HG03439 (cell line): ENCODE data around the gene BEAN1.
"Not testable (repeated sequence)": the region's sequence is repeated elsewhere in the genome, so short reads cannot be mapped to it uniquely, and the experiment has no call there.

Source experiments
- ATAC-seq: cut with Tn5 transposase; IDR thresholded peaks from one replicate; pipeline ENCODE4 v1.9.1; 2021; ENCODE audit warnings: mild to moderate bottlenecking, moderate library complexity; ENCODE audit not compliant: unreplicated experiment

BEAN1 gene

GRCh38 chr16:66440271-66440802 is 13.2 kb downstream of the BEAN1 start:
- ATAC-seq = no peak

DNA sequence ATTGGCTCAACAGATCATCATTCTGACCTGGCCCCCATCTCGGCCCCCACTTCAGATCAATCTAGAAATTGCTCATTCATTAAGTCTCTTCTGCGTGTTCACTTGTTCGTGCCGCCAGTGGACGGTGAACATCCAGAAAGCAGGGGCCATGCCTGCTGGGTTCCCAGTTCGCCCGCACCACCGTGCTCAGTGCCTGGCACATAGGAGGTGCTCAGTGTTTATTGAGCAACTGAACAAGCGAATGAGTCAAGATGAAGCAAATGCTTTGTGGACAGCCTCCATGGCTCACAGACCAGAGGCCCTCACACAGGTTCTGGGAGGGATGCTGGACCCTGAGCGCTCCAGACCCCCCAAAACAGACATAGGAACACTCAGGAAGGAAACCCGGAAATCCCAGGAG is 13.9 kb downstream of the BEAN1 start:
- no peak for ATAC-seq

GRCh38 chr16:66441586-66442375 is 14.7 kb downstream of the BEAN1 start:
- ATAC-seq = no peak

- no peak for ATAC-seq
Observed at GRCh38 chr16:66442502-66443268, 15.6 kb downstream of the BEAN1 start.

DNA sequence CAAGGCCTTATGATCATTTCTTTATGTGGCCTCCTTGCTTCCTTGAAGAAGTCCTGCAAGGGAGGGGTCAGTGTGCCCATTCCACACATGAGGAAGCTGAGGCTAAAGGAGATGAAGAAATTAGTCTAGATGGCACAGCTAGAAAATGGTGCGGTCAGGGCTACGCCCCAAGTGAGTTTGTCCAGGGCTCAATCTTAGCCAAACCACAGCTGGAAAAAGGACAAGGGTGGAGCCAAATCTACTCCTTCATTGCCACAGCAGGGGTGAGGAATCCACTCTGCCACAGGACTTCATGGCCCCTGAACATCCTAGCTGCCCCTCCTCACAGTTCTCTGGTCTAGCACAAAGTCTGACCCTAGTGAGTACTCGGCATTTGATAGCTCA is 16.2 kb downstream of the BEAN1 start:
- ATAC-seq = no peak

DNA sequence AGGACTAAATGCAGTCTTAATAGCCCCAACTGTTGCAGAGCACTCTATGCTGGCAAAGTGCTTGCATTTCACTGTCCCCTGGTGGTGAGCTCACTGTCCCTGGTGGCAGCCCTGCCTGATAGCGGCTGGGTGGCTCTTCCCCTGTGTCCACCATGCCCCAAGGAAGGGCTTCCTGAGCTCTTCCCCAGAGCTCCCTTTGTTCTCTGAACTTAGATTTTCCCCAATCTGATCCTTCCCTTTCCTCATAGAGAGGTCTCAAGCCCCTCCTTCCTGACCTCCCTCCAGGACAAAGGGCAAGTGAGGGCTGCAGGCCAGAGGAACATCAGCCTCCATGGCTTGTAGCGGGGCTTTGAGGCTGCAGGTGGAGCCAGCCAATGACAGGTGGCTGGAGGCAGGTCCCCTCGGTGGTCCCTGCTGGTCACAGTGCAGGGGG is 17.0 kb downstream of the BEAN1 start:
- no peak for ATAC-seq

DNA sequence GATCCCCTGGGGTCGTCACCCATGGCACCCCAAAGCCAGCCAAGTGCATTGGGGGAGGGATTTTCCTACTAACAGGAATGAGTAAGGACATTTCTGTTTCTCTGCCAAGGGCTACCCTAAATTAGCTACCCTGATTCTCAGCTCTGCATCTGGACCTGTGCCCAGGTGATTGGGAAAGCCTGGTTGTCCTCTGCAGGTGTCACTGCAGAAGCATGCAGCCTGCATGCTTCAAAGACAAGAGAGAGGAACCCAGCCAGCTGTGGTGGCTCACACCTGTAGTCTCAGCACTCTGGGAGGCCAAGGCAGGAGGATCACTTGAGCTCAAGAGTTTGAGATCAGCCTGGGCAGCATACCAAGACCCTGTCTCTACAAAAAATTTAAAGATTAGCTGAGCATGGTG is 19.6 kb downstream of the BEAN1 start:
- ATAC-seq = no peak

GRCh38 chr16:66447491-66447890 is 20.4 kb downstream of the BEAN1 start:
- no peak for ATAC-seq

- ATAC-seq = no peak
Observed at GRCh38 chr16:66451548-66451947, 24.5 kb downstream of the BEAN1 start.

GRCh38 chr16:66453230-66453629 is 26.1 kb downstream of the BEAN1 start:
- ATAC-seq = not testable (repeated sequence)

DNA sequence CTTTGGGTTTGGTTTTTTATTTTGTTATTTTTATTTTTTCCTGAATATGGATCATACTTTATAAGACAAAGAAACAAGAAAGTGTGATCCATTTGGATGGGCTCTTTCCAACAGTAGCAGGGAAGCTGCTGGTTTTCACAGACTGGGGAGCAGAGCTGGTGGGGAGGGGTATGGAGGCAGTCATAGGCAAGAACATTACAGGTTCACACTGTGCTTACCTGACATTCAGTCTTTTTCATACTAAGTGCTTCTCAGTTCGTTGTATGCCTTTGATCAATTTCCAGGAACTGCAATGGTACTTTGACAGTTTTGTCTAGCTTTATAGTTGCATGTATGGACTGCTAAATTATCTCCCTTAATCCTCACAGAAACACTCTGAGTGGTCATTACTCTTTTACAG is 27.7 kb downstream of the BEAN1 start:
- no peak for ATAC-seq

DNA sequence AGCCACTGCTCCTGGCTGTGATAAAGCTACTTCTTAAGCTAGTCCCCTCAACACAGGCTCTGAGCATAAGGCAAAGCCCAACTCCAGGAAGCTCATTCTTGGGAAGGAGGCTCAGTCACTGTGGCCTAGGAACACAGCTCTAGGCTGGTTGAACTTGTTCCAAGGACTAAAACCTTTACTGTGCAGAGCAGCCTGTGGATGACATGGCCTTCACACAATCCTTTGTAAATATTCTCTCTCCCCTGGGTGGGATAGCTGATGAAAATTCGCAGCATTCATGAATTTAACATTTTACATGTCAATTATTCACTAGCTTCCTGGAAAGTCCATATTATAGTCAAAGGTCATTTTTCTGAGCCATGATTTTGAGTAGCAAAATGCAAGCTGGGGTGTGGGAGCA is 28.9 kb downstream of the BEAN1 start:
- ATAC-seq = no peak

GRCh38 chr16:66457888-66458287 is 30.8 kb downstream of the BEAN1 start:
- no peak for ATAC-seq

DNA sequence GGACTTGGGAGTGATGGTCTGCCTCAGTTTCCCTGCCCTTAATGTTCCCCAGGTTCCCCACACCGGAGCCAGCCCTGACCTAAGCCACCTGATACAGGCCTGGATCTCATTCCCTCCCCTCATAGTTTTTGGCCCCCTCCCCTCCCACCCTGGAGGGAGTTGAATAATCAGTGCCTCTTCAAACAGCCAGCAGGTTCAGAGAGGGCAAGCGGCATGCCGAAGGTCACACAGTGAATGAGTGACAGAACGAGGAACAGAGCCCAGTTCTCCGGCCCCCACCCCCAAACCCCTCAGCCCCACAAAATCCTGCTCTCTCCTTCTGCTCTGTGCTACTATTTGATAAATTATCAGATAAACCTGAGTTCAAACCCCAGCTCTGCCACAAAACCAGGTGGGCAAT is 31.2 kb downstream of the BEAN1 start:
- ATAC-seq = no peak

DNA sequence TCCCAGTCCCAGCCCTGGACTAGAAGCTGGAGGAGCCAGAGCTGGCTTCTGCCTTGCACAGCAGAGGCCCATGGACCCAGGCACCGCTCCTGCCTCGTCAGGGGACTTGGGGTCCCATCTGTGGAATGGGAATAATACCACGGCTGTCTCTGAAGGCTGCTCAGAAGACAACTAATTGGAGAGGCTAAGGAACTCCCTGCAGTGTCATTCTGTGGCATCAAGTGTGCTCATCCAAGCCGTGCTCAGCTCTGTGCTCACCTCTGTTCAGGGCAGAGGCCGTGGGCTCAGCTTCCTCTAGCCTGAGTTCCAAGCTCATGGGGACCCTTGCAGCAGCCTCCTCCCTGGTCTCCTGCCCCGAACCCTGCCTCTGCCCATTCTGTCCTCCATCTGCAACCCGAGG is 31.8 kb downstream of the BEAN1 start:
- ATAC-seq = no peak

- no peak for ATAC-seq
Observed at GRCh38 chr16:66459878-66460277, 32.8 kb downstream of the BEAN1 start.

DNA sequence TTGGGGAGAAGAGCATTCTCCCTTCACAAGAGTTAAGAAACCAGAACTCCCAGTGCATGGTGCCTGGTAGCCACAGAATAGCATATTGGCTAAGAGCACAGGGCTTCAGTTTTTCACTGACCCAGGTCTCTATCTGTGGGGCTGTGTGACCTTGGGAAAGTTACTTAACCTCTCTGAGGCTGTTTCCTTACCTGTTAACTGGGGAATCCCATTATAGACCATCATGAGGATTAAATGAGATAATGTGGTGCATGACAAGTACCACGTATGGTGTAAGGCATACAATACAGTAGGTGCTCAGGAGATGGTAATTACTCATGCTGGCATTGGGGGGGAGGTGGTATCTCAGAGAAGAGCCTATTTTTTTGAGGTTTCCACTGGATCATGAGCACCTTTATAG is 33.6 kb downstream of the BEAN1 start:
- ATAC-seq = no peak

GRCh38 chr16:66462912-66463311 is 35.8 kb downstream of the BEAN1 start:
- ATAC-seq = no peak

- ATAC-seq = not testable (repeated sequence)
Observed at GRCh38 chr16:66465946-66466345, 38.9 kb downstream of the BEAN1 start.

GRCh38 chr16:66466636-66467035 is 39.5 kb downstream of the BEAN1 start:
- not testable (repeated sequence) for ATAC-seq

GRCh38 chr16:66467611-66468010 is 40.5 kb downstream of the BEAN1 start:
- no peak for ATAC-seq
